HEK293 (cell line): ENCODE measurements around the gene ZMYM2.

ENCODE experiments used
- CTCF ChIA-PET: fragments of 350-600 bp; formaldehyde crosslinking; extraction: SDS; loops from one replicate; lab custom pipeline; 2021; ENCODE audit warnings: antibody characterized with exemption; lab: Yijun Ruan, JAX
- POLR2A ChIA-PET: fragments of 300-600 bp; formaldehyde crosslinking; extraction: SDS; loops from one replicate; lab custom pipeline; 2020; ENCODE audit warnings: antibody characterized with exemption, inconsistent platforms; lab: Yijun Ruan, JAX
- H3K27ac ChIP-seq: fragments of 200-500 bp; sonication (Bioruptor generic); 2 replicates; pipeline ENCODE4 v1.5.1; 2014; ENCODE audit warnings: low read depth, low read length, control low read depth, inconsistent platforms; ENCODE audit errors: extremely low read depth
- H3K36me3 ChIP-seq, 2 experiments: fragments of 200-500 bp in 1 of 2; sonication (Bioruptor generic) in 1 of 2; 1 replicate in 1 of 2; 2 replicates in 1 of 2; pipeline ENCODE4 v1.5.1; 2014 to 2017; ENCODE audit warnings: inconsistent platforms in 2 of 2, low read length in 2 of 2; ENCODE audit not compliant: control insufficient read depth in 2 of 2, insufficient read depth in 1 of 2
- H3K4me1 ChIP-seq: fragments of 200-500 bp; sonication (Bioruptor generic); 2 replicates; pipeline ENCODE4 v1.5.1; 2014; ENCODE audit warnings: mild to moderate bottlenecking, low read length, inconsistent platforms; ENCODE audit not compliant: control insufficient read depth, insufficient read depth
- H3K4me3 ChIP-seq: 2 replicates; pipeline ENCODE4 v1.5.1; 2011; ENCODE audit warnings: low read depth, mild to moderate bottlenecking, control low read depth, low read length, moderate library complexity
- H3K9me3 ChIP-seq: fragments of 200-500 bp; sonication (Bioruptor generic); 2 replicates; pipeline ENCODE4 v1.5.1; 2014; ENCODE audit warnings: low read depth, low read length, inconsistent platforms; ENCODE audit not compliant: control insufficient read depth, insufficient read depth
- HOXD13 ChIP-seq: sonication (generic); formaldehyde crosslinking; IDR thresholded peaks from 2 replicates; pipeline ENCODE4 v1.8.0; 2022; ENCODE audit warnings: missing genetic modification reagents, borderline replicate concordance
- KLF10 ChIP-seq: fragments of 450-650 bp; IDR thresholded peaks from 2 replicates; pipeline ENCODE4 v1.5.1; 2018; ENCODE audit warnings: missing biosample characterization, mild to moderate bottlenecking, missing genetic modification characterization
- KLF8 ChIP-seq: fragments of 450-650 bp; formaldehyde crosslinking; IDR thresholded peaks from 2 replicates; pipeline ENCODE4 v1.5.1; 2016; ENCODE audit warnings: missing biosample characterization, missing genetic modification characterization
- SETDB1 ChIP-seq: IDR thresholded peaks from one replicate; pipeline ENCODE4 v1.6.1; 2017; ENCODE audit warnings: mild to moderate bottlenecking, low read length, moderate library complexity, mixed read lengths; ENCODE audit not compliant: insufficient read length
- ZBTB1 ChIP-seq: fragments of 450-650 bp; formaldehyde crosslinking; IDR thresholded peaks from 2 replicates; pipeline ENCODE4 v1.5.1; 2016; ENCODE audit warnings: missing biosample characterization, missing genetic modification characterization
- ZFHX2 ChIP-seq: fragments of 450-650 bp; formaldehyde crosslinking; conservative IDR thresholded peaks from 2 replicates; pipeline ENCODE4 v1.5.1; 2016; ENCODE audit warnings: missing biosample characterization, missing genetic modification characterization
- ZNF133 ChIP-seq: fragments of 450-650 bp; formaldehyde crosslinking; IDR thresholded peaks from 2 replicates; pipeline ENCODE4 v1.5.1; 2016; ENCODE audit warnings: missing biosample characterization, missing genetic modification characterization
- ZNF157 ChIP-seq: fragments of 450-650 bp; formaldehyde crosslinking; IDR thresholded peaks from 2 replicates; pipeline ENCODE4 v1.5.1; 2016; ENCODE audit warnings: missing biosample characterization, missing genetic modification characterization
- ZNF16 ChIP-seq: fragments of 450-650 bp; formaldehyde crosslinking; IDR thresholded peaks from 2 replicates; pipeline ENCODE4 v1.5.1; 2016; ENCODE audit warnings: low read depth, missing biosample characterization, missing genetic modification characterization
- ZNF175 ChIP-seq: fragments of 450-650 bp; formaldehyde crosslinking; IDR thresholded peaks from 2 replicates; pipeline ENCODE4 v1.5.1; 2016; ENCODE audit warnings: missing biosample characterization, missing genetic modification characterization
- ZNF24 ChIP-seq: fragments of 450-650 bp; formaldehyde crosslinking; IDR thresholded peaks from 2 replicates; pipeline ENCODE4 v1.5.1; 2016; ENCODE audit warnings: missing biosample characterization, missing genetic modification characterization
- ZNF391 ChIP-seq: fragments of 450-650 bp; formaldehyde crosslinking; IDR thresholded peaks from 2 replicates; pipeline ENCODE4 v1.5.1; 2016; ENCODE audit warnings: low read depth, missing biosample characterization, missing genetic modification characterization, borderline replicate concordance
- ZNF404 ChIP-seq: fragments of 450-650 bp; formaldehyde crosslinking; IDR thresholded peaks from 2 replicates; pipeline ENCODE4 v1.5.1; 2017; ENCODE audit warnings: missing biosample characterization, missing genetic modification characterization
- ZNF555 ChIP-seq: fragments of 450-650 bp; formaldehyde crosslinking; conservative IDR thresholded peaks from 2 replicates; pipeline ENCODE4 v1.5.1; 2017; ENCODE audit warnings: missing biosample characterization, mild to moderate bottlenecking, missing genetic modification characterization, inconsistent platforms
- ZNF654 ChIP-seq: fragments of 450-650 bp; formaldehyde crosslinking; IDR thresholded peaks from 2 replicates; pipeline ENCODE4 v1.5.1; 2016; ENCODE audit warnings: low read depth, missing biosample characterization, missing genetic modification characterization
- ZNF76 ChIP-seq: fragments of 450-650 bp; formaldehyde crosslinking; IDR thresholded peaks from 2 replicates; pipeline ENCODE4; 2016; ENCODE audit warnings: low read depth, missing biosample characterization, missing genetic modification characterization, borderline replicate concordance
- ZNF777 ChIP-seq: fragments of 450-650 bp; formaldehyde crosslinking; IDR thresholded peaks from 2 replicates; pipeline ENCODE4 v1.5.1; 2017; ENCODE audit warnings: missing biosample characterization, missing genetic modification characterization, borderline replicate concordance
- ZNF791 ChIP-seq: fragments of 450-650 bp; formaldehyde crosslinking; IDR thresholded peaks from 2 replicates; pipeline ENCODE4 v1.5.1; 2016; ENCODE audit warnings: missing biosample characterization, missing genetic modification characterization
- TF ChIP-seq, protein P1 (sequence below): sonication (generic); formaldehyde crosslinking; IDR thresholded peaks from 2 replicates; pipeline ENCODE4 v1.8.1; 2022; ENCODE audit warnings: mild to moderate bottlenecking, moderate library complexity, missing genetic modification reagents

The ZMYM2 gene

DNA sequence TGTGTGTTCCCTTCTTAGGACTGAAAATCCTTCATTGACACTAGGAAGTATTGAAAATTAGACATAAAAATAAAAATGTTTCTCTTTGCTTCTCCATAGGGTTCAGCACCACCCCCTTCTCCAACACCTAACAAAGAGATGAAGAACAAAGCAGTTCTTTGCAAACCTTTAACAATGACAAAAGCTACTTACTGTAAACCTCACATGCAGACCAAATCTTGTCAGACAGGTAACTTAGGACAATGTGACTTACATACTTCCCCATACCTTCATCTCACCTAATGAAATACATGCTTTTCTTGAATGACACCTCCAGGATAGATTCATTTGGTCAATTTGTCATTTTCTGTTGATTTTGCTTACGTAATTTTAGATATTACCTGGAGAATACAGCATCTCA is 99.9 kb downstream of the ZMYM2 start:
- ChIA-PET POLR2A (no interaction called here), CTCF (no interaction called here)
- Histone ChIP-seq H3K4me3 (no peak overlapping the region), H3K9me3 (no peaks in the 10 kb centered on the region), H3K27ac (no peak overlapping the region), H3K4me1 (no peaks in the 10 kb centered on the region), H3K36me3 (peaks cover 25 to 87% of the 10 kb centered on the region in 2 experiments)
- TF ChIP-seq, protein P1, sequence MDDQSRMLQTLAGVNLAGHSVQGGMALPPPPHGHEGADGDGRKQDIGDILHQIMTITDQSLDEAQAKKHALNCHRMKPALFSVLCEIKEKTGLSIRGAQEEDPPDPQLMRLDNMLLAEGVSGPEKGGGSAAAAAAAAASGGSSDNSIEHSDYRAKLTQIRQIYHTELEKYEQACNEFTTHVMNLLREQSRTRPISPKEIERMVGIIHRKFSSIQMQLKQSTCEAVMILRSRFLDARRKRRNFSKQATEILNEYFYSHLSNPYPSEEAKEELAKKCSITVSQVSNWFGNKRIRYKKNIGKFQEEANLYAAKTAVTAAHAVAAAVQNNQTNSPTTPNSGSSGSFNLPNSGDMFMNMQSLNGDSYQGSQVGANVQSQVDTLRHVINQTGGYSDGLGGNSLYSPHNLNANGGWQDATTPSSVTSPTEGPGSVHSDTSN (CRISPR knock-in tag): no peak
- TF ChIP-seq ZBTB1 (tag by site-specific recombination) (no peak), ZNF555 (tag by site-specific recombination) (no peak), HOXD13 (no peak), ZNF654 (tag by site-specific recombination) (no peak), ZNF133 (tag by site-specific recombination) (no peak), ZNF391 (tag by site-specific recombination) (no peak), ZNF24 (tag by site-specific recombination) (no peak), SETDB1 (no peak), ZNF157 (no peak), KLF10 (no peak), ZNF791 (tag by site-specific recombination) (no peak), KLF8 (no peak), ZNF777 (tag by site-specific recombination) (no peak)

DNA sequence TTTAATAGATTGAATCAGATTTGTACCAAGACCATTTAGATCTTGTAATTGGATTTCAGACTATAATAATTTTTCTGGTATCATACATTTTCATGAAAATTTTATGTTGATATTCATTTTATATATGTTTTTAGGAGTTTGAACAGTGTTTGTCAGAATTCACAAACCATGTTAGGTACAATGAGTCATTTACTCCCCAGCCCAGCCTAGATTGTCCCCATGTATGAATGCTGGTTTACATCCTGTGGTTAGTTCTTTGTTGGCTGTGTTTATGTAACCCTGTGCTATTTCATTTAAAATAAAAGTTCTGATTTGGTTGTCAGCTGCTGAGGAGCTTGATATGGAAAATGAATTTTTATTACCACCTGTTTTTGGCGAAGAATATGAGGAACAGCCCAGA is 105.6 kb downstream of the ZMYM2 start:
- ChIA-PET POLR2A (no interaction called here), CTCF (no interaction called here)
- Histone ChIP-seq H3K4me3 (no peak overlapping the region), H3K36me3 (peaks cover 40 to 84% of the 10 kb centered on the region in 2 experiments), H3K9me3 (no peaks in the 10 kb centered on the region), H3K27ac (no peak overlapping the region), H3K4me1 (no peaks in the 10 kb centered on the region)
- TF ChIP-seq ZNF175: no peak
- TF ChIP-seq ZFHX2 (tag by site-specific recombination): no peak
- TF ChIP-seq ZNF404 (tag by site-specific recombination): no peak

DNA sequence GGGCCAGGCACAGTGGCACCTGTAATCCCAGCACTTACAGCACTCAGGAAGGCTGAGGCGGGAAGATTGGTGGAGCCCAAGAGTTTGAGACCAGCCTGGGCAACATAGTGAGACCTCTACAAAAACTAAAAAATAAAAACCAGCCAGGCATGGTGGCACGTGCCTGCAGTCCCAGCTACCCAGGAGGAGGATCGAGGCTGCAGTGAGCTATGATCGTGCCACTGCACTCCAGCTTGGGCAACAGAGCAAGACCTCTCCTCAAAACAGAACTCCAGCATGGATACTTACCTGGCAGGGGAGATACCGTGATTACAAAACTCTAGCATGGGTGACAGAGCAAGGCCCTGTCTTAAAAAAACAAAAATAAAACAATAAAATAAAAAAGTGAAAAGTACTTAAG is 107.0 kb downstream of the ZMYM2 start:
- Histone ChIP-seq H3K4me3 (no peak overlapping the region), H3K27ac (no peak overlapping the region), H3K9me3 (no peaks in the 10 kb centered on the region), H3K4me1 (no peaks in the 10 kb centered on the region), H3K36me3 (peaks cover 31 to 81% of the 10 kb centered on the region in 2 experiments)
- ChIA-PET POLR2A (no interaction called here), CTCF (no interaction called here)
- no peak for TF ChIP-seq ZNF16 (tag by site-specific recombination)

DNA sequence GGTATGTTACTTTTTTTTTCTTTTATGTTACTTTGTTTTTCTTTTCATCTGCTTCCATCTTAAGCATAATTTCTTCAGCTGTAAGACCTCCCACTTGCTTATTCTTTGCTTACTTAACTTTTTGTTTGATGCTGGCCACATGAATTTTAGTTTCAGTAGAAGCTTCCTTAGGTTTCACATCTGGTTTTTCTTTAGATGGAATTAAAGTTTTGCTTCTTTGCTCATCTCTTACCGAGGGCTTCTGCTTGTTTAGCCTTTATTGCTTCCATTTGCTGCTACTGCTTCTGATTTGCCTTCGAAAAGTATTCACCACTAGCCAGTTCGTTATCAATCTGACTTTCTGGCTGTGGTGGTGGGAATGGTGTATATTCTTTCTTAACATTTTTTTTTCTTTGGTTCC is 111.4 kb downstream of the ZMYM2 start:
- H3K9me3 ChIP-seq: no peaks in the 10 kb centered on the region
- ChIA-PET POLR2A (no interaction called here), CTCF (interaction anchor here (1.3 kb wide), 1 partner anchor 21 kb away, joined by 3 read pairs; no protein-coding TSS in a partner anchor)
- TF ChIP-seq ZNF76 (tag by site-specific recombination): no peak
- H3K4me1 ChIP-seq: no peaks in the 10 kb centered on the region
- H3K4me3 ChIP-seq: no peak overlapping the region
- peaks cover 30 to 78% of the 10 kb centered on the region in 2 experiments for H3K36me3 ChIP-seq
- H3K27ac ChIP-seq: no peak overlapping the region
